HCT116 (cell line): ENCODE data around the gene MYL3. TPM values are rescaled to one million over a fixed set of nuclear protein-coding genes. Genes with fewer than 3 reads are reported as not detected.

Experiments used
- ATAC-seq: fragments of 200-7000 bp; cut with Tn5 transposase; 2 replicates; pipeline ENCODE4 v1.9.1; 2020; ENCODE audit warnings: mild to moderate bottlenecking, moderate library complexity
- BruUV-seq: library from RNA; stranded (reverse); fragments of 400-500 nt; replicated peaks from 2 replicates; lab custom pipeline; 2021; lab: Mats Ljungman, UMichigan
- CTCF ChIA-PET: fragments of 300-600 bp; sonication (Branson Sonifier 250); formaldehyde crosslinking; loops from one replicate; lab custom pipeline; 2021; ENCODE audit warnings: antibody characterized with exemption; lab: Charles Lee
- POLR2A ChIA-PET: fragments of 300-600, 350-600 bp; sonication (Branson Sonifier 250); formaldehyde crosslinking; loops from one replicate; lab custom pipeline; 2021; ENCODE audit warnings: antibody characterized with exemption; lab: Charles Lee
- RAD21 ChIA-PET, 2 experiments: fragments of 300-600 bp; sonication (Branson Sonifier 250); formaldehyde crosslinking; loops; one replicate each; lab custom pipeline; 2023; ENCODE audit warnings: low total read pairs in 2 of 2; ENCODE audit not compliant: uncharacterized antibody in 2 of 2, unreplicated experiment in 2 of 2, low non-redundant PET in 1 of 2; lab: Charles Lee
- DNase-seq: peaks from one replicate; pipeline ENCODE4 v3.0.0-alpha.2; 2010; ENCODE audit warnings: low read depth, low spot score
- H2AFZ ChIP-seq: fragments of 200-600 bp; shearing (Covaris generic), sonication (generic); 2 replicates; pipeline ENCODE4 v1.6.1; 2017; ENCODE audit warnings: low read depth, mixed run types, mixed read lengths, antibody characterized with exemption, low read length; ENCODE audit not compliant: poor library complexity, severe bottlenecking
- H3K27ac ChIP-seq: 2 replicates; pipeline ENCODE4 v1.5.1; 2012; ENCODE audit warnings: low read depth, low read length
- H3K27me3 ChIP-seq: fragments of 200-600 bp; sonication (generic); 2 replicates; pipeline ENCODE4 v1.6.1; 2016; ENCODE audit warnings: mixed run types, low read length, mixed read lengths; ENCODE audit not compliant: insufficient read depth
- H3K36me3 ChIP-seq, 2 experiments: fragments of 200-500 bp in 1 of 2; fragments of 200-600 bp in 1 of 2; sonication (Bioruptor generic) in 1 of 2; sonication (generic) in 1 of 2; 2 replicates each; pipeline versions ENCODE4 v1.5.1 to v1.6.1; 2014 to 2016; ENCODE audit warnings: low read length in 2 of 2, inconsistent platforms in 1 of 2, mixed read lengths in 1 of 2, mixed run types in 1 of 2; ENCODE audit not compliant: insufficient read depth in 2 of 2, control insufficient read depth in 1 of 2
- H3K4me1 ChIP-seq, 2 experiments: fragments of 200-600 bp in 1 of 2; sonication (generic) in 1 of 2; 2 replicates each; pipeline versions ENCODE4 v1.5.1 to v1.6.1; 2012 to 2017; ENCODE audit warnings: low read length in 2 of 2, inconsistent platforms in 1 of 2, mild to moderate bottlenecking in 1 of 2, mixed read lengths in 1 of 2, mixed run types in 1 of 2, moderate library complexity in 1 of 2; ENCODE audit not compliant: insufficient read depth in 2 of 2, control insufficient read depth in 1 of 2
- H3K4me2 ChIP-seq: fragments of 200-600 bp; sonication (generic); 2 replicates; pipeline ENCODE4 v1.6.1; 2017; ENCODE audit warnings: mixed run types, low read length, mixed read lengths
- H3K4me3 ChIP-seq, 2 experiments: fragments of 200-600 bp in 1 of 2; sonication (generic) in 1 of 2; replicated peaks in 1 of 2; 2 replicates each; pipeline ENCODE4 v1.5.1; 2011 to 2016; ENCODE audit warnings: low read length in 2 of 2, control low read depth in 1 of 2, low read depth in 1 of 2, mild to moderate bottlenecking in 1 of 2, mixed read lengths in 1 of 2, mixed run types in 1 of 2
- H3K79me2 ChIP-seq: fragments of 200-600 bp; sonication (generic); 2 replicates; pipeline ENCODE4 v1.6.1; 2017; ENCODE audit warnings: mild to moderate bottlenecking, mixed run types, low read length, moderate library complexity, mixed read lengths; ENCODE audit not compliant: insufficient read depth
- H3K9ac ChIP-seq: fragments of 200-600 bp; sonication (generic); 2 replicates; pipeline ENCODE4 v1.6.1; 2016; ENCODE audit warnings: low read length, mixed read lengths
- H3K9me2 ChIP-seq: fragments of 200-600 bp; sonication (generic), shearing (Covaris generic); 2 replicates; pipeline ENCODE4 v1.6.1; 2017; ENCODE audit warnings: mixed run types, mild to moderate bottlenecking, moderate library complexity; ENCODE audit not compliant: insufficient read depth
- H3K9me3 ChIP-seq, 2 experiments: fragments of 200-500 bp in 1 of 2; fragments of 200-600 bp in 1 of 2; sonication (Bioruptor generic) in 1 of 2; sonication (generic) in 1 of 2; 2 replicates each; pipeline ENCODE4 v1.6.1; 2014 to 2017; ENCODE audit warnings: low read length in 2 of 2, mixed read lengths in 2 of 2, inconsistent platforms in 1 of 2, low read depth in 1 of 2, mild to moderate bottlenecking in 1 of 2, mixed run types in 1 of 2, moderate library complexity in 1 of 2; ENCODE audit not compliant: control insufficient read depth in 1 of 2, insufficient read depth in 1 of 2
- H4K20me1 ChIP-seq: fragments of 200-600 bp; sonication (generic), shearing (Covaris generic); 2 replicates; pipeline ENCODE4 v1.6.1; 2017; ENCODE audit warnings: mixed run types, mild to moderate bottlenecking, moderate library complexity; ENCODE audit not compliant: insufficient read depth
- CBX3 ChIP-seq: IDR thresholded peaks from 2 replicates; pipeline ENCODE4 v1.6.1; 2012; ENCODE audit warnings: low read depth
- CEBPB ChIP-seq: IDR thresholded peaks from 2 replicates; pipeline ENCODE4 v1.6.1; 2012; ENCODE audit warnings: low read depth
- EGR1 ChIP-seq: IDR thresholded peaks from 2 replicates; pipeline ENCODE4 v1.6.1; 2012; ENCODE audit warnings: low read depth
- FOSL1 ChIP-seq: IDR thresholded peaks from 2 replicates; pipeline ENCODE4 v1.6.1; 2012; ENCODE audit warnings: low read depth
- JUND ChIP-seq: IDR thresholded peaks from 2 replicates; pipeline ENCODE4 v1.6.1; 2012
- POLR2A ChIP-seq: IDR thresholded peaks from 2 replicates; pipeline ENCODE4 v1.7.0; 2011; ENCODE audit warnings: borderline replicate concordance; ENCODE audit not compliant: insufficient read depth, insufficient read length; ENCODE audit errors: extremely low read depth
- POLR2AphosphoS5 ChIP-seq: IDR thresholded peaks from 2 replicates; pipeline ENCODE4 v1.6.1; 2011; ENCODE audit warnings: mild to moderate bottlenecking, low read depth, low read length, moderate library complexity
- RAD21 ChIP-seq: IDR thresholded peaks from 2 replicates; pipeline ENCODE4 v1.6.1; 2012; ENCODE audit warnings: low read depth, mild to moderate bottlenecking
- SIN3A ChIP-seq: IDR thresholded peaks from 2 replicates; pipeline ENCODE4 v1.6.1; 2012; ENCODE audit warnings: low read depth
- TCF7L2 ChIP-seq: IDR thresholded peaks from 2 replicates; pipeline ENCODE4 v1.7.0; 2011; ENCODE audit warnings: borderline replicate concordance, inconsistent platforms; ENCODE audit not compliant: insufficient read depth, insufficient read length; ENCODE audit errors: extremely low read depth
- YY1 ChIP-seq: IDR thresholded peaks from 2 replicates; pipeline ENCODE4 v1.6.1; 2011; ENCODE audit warnings: low read length, low read depth, moderate library complexity, mild to moderate bottlenecking; ENCODE audit not compliant: insufficient replicate concordance; ENCODE audit errors: extremely low read depth
- ZNF274 ChIP-seq: fragments of 200-500 bp; sonication (Bioruptor generic); IDR thresholded peaks from 2 replicates; pipeline ENCODE4 v1.6.1; 2014; ENCODE audit warnings: mild to moderate bottlenecking, low read depth, low read length, inconsistent platforms
- intact Hi-C: fragments of 100-400 bp; cut with micrococcal nuclease; formaldehyde crosslinking; loops from 2 replicates; pipeline ENCODE4 v1.10.0; 2022
- total RNA-seq: library from RNA; stranded (reverse); gene quantifications from one replicate; pipeline ENCODE4 v1.2.1, GENCODE V29; 2021; ENCODE audit not compliant: unreplicated experiment
- TF ChIP-seq, protein P1 (sequence below): IDR thresholded peaks from 2 replicates; pipeline ENCODE4 v1.6.1; 2012; ENCODE audit warnings: low read depth
- TF ChIP-seq, protein P2 (sequence below): IDR thresholded peaks from 2 replicates; pipeline ENCODE4 v1.6.1; 2011; ENCODE audit warnings: mild to moderate bottlenecking, low read length, moderate library complexity; ENCODE audit not compliant: insufficient replicate concordance; ENCODE audit errors: extremely low read depth
- TF ChIP-seq, protein P3 (sequence below), 3 experiments: fragments of 200-600 bp in 1 of 3; sonication (generic) in 1 of 3; IDR thresholded peaks in 2 of 3; conservative IDR thresholded peaks in 1 of 3; 2 replicates each; pipeline ENCODE4 v1.5.1; 2012 to 2017; ENCODE audit warnings: low read depth in 2 of 3, low read length in 2 of 3, antibody characterized with exemption in 1 of 3, borderline replicate concordance in 1 of 3, control low read depth in 1 of 3, mild to moderate bottlenecking in 1 of 3, mixed read lengths in 1 of 3, mixed run types in 1 of 3, moderate library complexity in 1 of 3; ENCODE audit not compliant: insufficient read depth in 1 of 3
- TF ChIP-seq, protein P4 (sequence below): IDR thresholded peaks from 2 replicates; pipeline ENCODE4 v1.6.1; 2012

Gene MYL3
- total RNA-seq, 1 experiment from 2014 or later = not detected

DNA sequence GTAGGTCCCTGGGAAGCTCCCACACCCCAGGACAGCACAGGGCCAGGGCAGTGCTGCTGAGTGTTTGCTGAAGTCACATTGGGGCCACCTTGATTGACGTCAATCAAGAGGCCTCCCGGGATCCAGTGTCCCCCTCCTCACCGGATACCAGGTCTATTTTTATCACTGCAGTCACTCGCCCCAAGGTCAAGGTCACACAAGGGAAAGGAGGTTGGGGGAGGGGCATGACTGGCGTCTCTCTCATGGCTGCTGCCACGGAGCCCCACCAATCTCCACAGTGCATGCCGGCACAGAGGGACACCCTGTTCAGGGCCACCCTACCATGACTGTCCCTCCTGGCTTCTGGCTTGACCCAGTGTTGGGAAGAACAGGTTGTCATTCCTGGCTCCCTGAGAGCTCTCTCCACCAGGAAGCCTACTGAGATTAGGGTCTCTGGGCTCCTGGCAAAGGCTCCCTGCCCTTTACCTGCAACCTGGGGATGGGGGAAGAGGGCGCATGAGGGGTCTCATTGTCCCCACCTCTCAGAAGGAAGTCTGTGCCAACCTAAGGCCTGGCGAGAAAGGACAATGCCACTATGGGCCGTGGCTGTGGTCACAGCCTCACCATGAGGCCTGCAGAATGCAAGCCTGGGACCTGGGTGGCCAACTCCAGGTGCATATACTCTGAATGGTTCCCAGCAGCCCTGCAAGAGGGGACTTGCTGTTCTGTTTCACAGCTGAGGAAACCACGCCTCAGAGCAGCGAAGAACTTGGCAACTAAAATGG is 1.5 kb downstream of the MYL3 start:
- Histone ChIP-seq H3K9me3 (no peaks in the 10 kb centered on the region), H4K20me1 (no peaks in the 10 kb centered on the region), H3K79me2 (no peaks in the 10 kb centered on the region), H3K4me1 (no peaks in the 10 kb centered on the region), H3K27ac (no peak overlapping the region), H2AFZ (no peak overlapping the region), H3K4me2 (no peak overlapping the region), H3K9me2 (no peaks in the 10 kb centered on the region), H3K36me3 (no peaks in the 10 kb centered on the region), H3K9ac (no peak overlapping the region), H3K27me3 (no peaks in the 10 kb centered on the region), H3K4me3 (no peak overlapping the region)
- RAD21 ChIA-PET = no interaction called here
- CTCF ChIA-PET = interaction anchor here (1.1 kb wide), 1 partner anchor 33 kb away, joined by 3 read pairs; no protein-coding TSS in a partner anchor
- no peak for DNase-seq
- ATAC-seq = no peak
- POLR2A ChIA-PET = no interaction called here
- intact Hi-C loops = no loop called here
- TF ChIP-seq FOSL1 (no peak), RAD21 (no peak), TCF7L2 (no peak), ZNF274 (no peak), JUND (no peak), POLR2A (no peak), YY1 (no peak), CEBPB (no peak), SIN3A (no peak), EGR1 (no peak), CBX3 (no peak), POLR2AphosphoS5 (no peak)
- TF ChIP-seq, protein P1, sequence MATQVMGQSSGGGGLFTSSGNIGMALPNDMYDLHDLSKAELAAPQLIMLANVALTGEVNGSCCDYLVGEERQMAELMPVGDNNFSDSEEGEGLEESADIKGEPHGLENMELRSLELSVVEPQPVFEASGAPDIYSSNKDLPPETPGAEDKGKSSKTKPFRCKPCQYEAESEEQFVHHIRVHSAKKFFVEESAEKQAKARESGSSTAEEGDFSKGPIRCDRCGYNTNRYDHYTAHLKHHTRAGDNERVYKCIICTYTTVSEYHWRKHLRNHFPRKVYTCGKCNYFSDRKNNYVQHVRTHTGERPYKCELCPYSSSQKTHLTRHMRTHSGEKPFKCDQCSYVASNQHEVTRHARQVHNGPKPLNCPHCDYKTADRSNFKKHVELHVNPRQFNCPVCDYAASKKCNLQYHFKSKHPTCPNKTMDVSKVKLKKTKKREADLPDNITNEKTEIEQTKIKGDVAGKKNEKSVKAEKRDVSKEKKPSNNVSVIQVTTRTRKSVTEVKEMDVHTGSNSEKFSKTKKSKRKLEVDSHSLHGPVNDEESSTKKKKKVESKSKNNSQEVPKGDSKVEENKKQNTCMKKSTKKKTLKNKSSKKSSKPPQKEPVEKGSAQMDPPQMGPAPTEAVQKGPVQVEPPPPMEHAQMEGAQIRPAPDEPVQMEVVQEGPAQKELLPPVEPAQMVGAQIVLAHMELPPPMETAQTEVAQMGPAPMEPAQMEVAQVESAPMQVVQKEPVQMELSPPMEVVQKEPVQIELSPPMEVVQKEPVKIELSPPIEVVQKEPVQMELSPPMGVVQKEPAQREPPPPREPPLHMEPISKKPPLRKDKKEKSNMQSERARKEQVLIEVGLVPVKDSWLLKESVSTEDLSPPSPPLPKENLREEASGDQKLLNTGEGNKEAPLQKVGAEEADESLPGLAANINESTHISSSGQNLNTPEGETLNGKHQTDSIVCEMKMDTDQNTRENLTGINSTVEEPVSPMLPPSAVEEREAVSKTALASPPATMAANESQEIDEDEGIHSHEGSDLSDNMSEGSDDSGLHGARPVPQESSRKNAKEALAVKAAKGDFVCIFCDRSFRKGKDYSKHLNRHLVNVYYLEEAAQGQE = no peak
- TF ChIP-seq, protein P2, sequence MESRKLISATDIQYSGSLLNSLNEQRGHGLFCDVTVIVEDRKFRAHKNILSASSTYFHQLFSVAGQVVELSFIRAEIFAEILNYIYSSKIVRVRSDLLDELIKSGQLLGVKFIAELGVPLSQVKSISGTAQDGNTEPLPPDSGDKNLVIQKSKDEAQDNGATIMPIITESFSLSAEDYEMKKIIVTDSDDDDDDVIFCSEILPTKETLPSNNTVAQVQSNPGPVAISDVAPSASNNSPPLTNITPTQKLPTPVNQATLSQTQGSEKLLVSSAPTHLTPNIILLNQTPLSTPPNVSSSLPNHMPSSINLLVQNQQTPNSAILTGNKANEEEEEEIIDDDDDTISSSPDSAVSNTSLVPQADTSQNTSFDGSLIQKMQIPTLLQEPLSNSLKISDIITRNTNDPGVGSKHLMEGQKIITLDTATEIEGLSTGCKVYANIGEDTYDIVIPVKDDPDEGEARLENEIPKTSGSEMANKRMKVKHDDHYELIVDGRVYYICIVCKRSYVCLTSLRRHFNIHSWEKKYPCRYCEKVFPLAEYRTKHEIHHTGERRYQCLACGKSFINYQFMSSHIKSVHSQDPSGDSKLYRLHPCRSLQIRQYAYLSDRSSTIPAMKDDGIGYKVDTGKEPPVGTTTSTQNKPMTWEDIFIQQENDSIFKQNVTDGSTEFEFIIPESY = no peak
- TF ChIP-seq, protein P3, sequence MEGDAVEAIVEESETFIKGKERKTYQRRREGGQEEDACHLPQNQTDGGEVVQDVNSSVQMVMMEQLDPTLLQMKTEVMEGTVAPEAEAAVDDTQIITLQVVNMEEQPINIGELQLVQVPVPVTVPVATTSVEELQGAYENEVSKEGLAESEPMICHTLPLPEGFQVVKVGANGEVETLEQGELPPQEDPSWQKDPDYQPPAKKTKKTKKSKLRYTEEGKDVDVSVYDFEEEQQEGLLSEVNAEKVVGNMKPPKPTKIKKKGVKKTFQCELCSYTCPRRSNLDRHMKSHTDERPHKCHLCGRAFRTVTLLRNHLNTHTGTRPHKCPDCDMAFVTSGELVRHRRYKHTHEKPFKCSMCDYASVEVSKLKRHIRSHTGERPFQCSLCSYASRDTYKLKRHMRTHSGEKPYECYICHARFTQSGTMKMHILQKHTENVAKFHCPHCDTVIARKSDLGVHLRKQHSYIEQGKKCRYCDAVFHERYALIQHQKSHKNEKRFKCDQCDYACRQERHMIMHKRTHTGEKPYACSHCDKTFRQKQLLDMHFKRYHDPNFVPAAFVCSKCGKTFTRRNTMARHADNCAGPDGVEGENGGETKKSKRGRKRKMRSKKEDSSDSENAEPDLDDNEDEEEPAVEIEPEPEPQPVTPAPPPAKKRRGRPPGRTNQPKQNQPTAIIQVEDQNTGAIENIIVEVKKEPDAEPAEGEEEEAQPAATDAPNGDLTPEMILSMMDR (IDR thresholded peaks at IDR 0.05 in 2 of 3, conservative IDR thresholded peaks at IDR 0.05 in 1 of 3; ENCODE audit: borderline replicate concordance in 1 of 3, insufficient read depth in 1 of 3, low read depth in 2 of 3, low read length in 2 of 3) = no peak
- TF ChIP-seq, protein P4, sequence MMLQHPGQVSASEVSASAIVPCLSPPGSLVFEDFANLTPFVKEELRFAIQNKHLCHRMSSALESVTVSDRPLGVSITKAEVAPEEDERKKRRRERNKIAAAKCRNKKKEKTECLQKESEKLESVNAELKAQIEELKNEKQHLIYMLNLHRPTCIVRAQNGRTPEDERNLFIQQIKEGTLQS = no peak
- no TSS peak for BruUV-seq
